KMS-11 (cell line): ENCODE measurements around the gene LARP4B.

Experiments
- H2AFZ ChIP-seq: fragments of 200-600 bp; sonication (generic); 2 replicates; pipeline ENCODE4 v1.6.1; 2016; ENCODE audit warnings: antibody characterized with exemption, mixed run types, low read depth
- H3K27ac ChIP-seq: fragments of 200-600 bp; sonication (generic); 2 replicates; pipeline ENCODE4 v1.6.1; 2016; ENCODE audit warnings: mild to moderate bottlenecking, mixed run types
- H3K27me3 ChIP-seq: fragments of 200-600 bp; sonication (generic); 2 replicates; pipeline ENCODE4 v1.6.1; 2017; ENCODE audit warnings: mild to moderate bottlenecking, low read depth, mixed run types, moderate library complexity; ENCODE audit not compliant: insufficient read depth
- H3K36me3 ChIP-seq: fragments of 200-600 bp; sonication (generic); 2 replicates; pipeline ENCODE4 v1.6.1; 2017; ENCODE audit warnings: mild to moderate bottlenecking, mixed run types; ENCODE audit not compliant: insufficient read depth
- H3K4me1 ChIP-seq: fragments of 200-600 bp; sonication (generic); 2 replicates; pipeline ENCODE4 v1.6.1; 2016; ENCODE audit warnings: mild to moderate bottlenecking, low read depth, mixed run types; ENCODE audit not compliant: poor library complexity, severe bottlenecking
- H3K4me2 ChIP-seq: fragments of 200-600 bp; sonication (generic); 2 replicates; pipeline ENCODE4 v1.7.0; 2016; ENCODE audit warnings: mild to moderate bottlenecking, mixed run types
- H3K4me3 ChIP-seq: fragments of 200-600 bp; sonication (generic); IDR thresholded peaks from 2 replicates; pipeline ENCODE4 v1.6.1; 2017; ENCODE audit warnings: low read depth, low read length, mixed read lengths; ENCODE audit not compliant: insufficient read depth
- H3K79me2 ChIP-seq: fragments of 200-600 bp; sonication (generic); 2 replicates; pipeline ENCODE4 v1.6.1; 2016; ENCODE audit warnings: low read depth, mixed run types; ENCODE audit not compliant: insufficient read depth
- H3K9ac ChIP-seq: fragments of 200-600 bp; sonication (generic); 2 replicates; pipeline ENCODE4 v1.6.1; 2016; ENCODE audit warnings: mild to moderate bottlenecking, mixed run types
- H4K20me1 ChIP-seq: fragments of 200-600 bp; sonication (generic); 2 replicates; pipeline ENCODE4 v1.6.1; 2016; ENCODE audit warnings: mild to moderate bottlenecking, mixed run types; ENCODE audit not compliant: insufficient read depth
- TF ChIP-seq, protein P1 (sequence below): fragments of 200-600 bp; sonication (generic); conservative IDR thresholded peaks from 2 replicates; pipeline ENCODE4 v1.6.1; 2017; ENCODE audit warnings: low read depth, mild to moderate bottlenecking, antibody characterized with exemption, low read length, moderate library complexity, mixed read lengths

LARP4B gene

DNA sequence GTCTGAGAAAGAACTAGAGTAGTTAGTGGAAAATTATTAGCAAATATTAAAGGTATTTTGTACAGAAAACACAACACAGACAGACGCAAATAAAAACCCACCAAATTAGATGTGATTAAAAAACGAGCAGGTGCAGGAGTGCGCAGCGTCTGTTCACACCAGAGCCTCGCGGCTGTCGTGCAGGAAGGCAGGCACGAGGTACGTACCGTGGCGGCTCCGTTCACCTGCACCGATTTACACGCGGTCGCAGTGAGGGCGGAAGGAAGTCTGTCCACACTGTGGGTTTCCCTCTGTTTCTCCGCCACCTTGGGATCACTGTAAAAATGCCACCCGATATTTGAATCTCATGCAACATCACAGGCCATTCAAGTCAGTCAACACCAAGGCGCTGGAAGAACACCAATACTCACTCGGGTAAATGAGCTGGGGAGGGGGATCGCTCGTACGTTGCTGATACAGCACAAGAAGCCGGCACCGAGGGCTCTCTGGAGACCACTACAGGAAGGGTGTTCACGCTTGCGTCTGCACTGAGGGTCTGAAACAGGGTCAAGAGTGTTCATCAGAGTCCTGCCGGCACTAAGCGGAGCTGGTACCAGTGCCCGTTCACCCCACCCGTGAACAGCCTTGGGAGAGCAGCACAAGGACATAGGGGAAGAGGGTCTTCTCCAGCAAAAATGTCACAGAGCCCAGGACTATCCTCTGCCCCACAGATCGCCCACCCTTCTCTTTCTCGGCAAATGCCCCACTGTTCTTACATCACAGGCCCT, 116.8 kb downstream of the LARP4B start:
- TF ChIP-seq, protein P1, sequence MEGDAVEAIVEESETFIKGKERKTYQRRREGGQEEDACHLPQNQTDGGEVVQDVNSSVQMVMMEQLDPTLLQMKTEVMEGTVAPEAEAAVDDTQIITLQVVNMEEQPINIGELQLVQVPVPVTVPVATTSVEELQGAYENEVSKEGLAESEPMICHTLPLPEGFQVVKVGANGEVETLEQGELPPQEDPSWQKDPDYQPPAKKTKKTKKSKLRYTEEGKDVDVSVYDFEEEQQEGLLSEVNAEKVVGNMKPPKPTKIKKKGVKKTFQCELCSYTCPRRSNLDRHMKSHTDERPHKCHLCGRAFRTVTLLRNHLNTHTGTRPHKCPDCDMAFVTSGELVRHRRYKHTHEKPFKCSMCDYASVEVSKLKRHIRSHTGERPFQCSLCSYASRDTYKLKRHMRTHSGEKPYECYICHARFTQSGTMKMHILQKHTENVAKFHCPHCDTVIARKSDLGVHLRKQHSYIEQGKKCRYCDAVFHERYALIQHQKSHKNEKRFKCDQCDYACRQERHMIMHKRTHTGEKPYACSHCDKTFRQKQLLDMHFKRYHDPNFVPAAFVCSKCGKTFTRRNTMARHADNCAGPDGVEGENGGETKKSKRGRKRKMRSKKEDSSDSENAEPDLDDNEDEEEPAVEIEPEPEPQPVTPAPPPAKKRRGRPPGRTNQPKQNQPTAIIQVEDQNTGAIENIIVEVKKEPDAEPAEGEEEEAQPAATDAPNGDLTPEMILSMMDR, result no peak
- no peak overlapping the region for H3K4me3 ChIP-seq
- H3K36me3 ChIP-seq, result peaks cover 22% of the 10 kb centered on the region; the same call in 1 of the 2 replicates

DNA sequence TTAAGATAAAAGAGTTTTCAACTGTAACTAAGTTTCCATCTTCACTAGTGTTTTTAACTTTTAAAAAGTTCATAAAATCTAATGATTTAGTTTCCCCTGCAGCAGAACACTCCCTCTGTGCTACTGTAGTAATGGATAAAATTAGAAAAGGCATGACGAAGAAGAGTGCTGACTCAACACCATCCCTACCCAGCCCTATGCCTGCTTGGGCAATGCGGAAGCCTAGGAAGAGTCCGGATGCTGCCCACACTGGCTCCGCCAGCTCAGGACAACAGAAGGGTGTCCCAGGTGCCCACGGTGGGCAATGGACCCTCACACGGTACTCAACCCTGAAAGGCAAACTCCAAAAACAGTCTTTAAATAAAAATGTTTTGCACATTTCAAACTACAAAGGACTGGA, 118.2 kb downstream of the LARP4B start:
- no peak overlapping the region for H3K27ac ChIP-seq
- H3K79me2 ChIP-seq, result no peaks in the 10 kb centered on the region
- no peak overlapping the region for H3K4me2 ChIP-seq
- H3K9ac ChIP-seq, result no peak overlapping the region
- H3K36me3 ChIP-seq, result peaks cover 19% of the 10 kb centered on the region; the same call in 1 of the 2 replicates
- H3K4me3 ChIP-seq, result no peak overlapping the region
- TF ChIP-seq, protein P1, result no peak
- no peaks in the 10 kb centered on the region for H3K27me3 ChIP-seq
- no peaks in the 10 kb centered on the region for H4K20me1 ChIP-seq
- H3K4me1 ChIP-seq, result no peaks in the 10 kb centered on the region
- no peak overlapping the region for H2AFZ ChIP-seq

More for the DNA sequence above, 116.8 kb downstream of the LARP4B start:
- Histone ChIP-seq H3K79me2 (no peaks in the 10 kb centered on the region), H3K27me3 (no peaks in the 10 kb centered on the region), H3K27ac (no peak overlapping the region), H4K20me1 (no peaks in the 10 kb centered on the region), H3K4me2 (no peak overlapping the region), H3K9ac (no peak overlapping the region), H2AFZ (no peak overlapping the region), H3K4me1 (no peaks in the 10 kb centered on the region)

DNA sequence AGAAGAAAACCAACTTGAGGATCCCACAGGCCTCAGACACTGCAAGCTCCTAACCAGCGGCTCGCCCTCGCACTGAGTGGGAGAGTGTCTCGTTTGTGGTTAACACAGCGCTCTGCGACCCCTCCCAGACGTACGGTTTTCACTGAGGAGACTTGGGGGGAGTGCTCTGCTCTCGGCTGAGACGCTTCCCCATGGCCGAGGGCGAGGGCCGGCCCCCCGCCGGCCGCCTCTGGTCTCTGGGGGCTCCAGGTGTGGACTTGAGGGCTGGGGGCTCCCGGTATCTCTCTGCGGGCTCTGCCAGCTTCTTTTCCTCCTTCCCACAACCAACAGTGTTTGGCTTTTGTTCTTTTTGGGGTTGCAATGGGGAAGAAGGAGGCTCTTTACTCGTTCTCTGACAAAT, 118.7 kb downstream of the LARP4B start:
- Histone ChIP-seq H4K20me1 (no peaks in the 10 kb centered on the region), H3K36me3 (peaks cover 18% of the 10 kb centered on the region; the same call in 1 of the 2 replicates), H3K9ac (no peak overlapping the region), H3K79me2 (no peaks in the 10 kb centered on the region), H3K4me3 (no peak overlapping the region), H3K4me1 (no peaks in the 10 kb centered on the region), H3K27ac (no peak overlapping the region), H2AFZ (no peak overlapping the region), H3K27me3 (no peaks in the 10 kb centered on the region), H3K4me2 (no peak overlapping the region)
- TF ChIP-seq, protein P1, result no peak

DNA sequence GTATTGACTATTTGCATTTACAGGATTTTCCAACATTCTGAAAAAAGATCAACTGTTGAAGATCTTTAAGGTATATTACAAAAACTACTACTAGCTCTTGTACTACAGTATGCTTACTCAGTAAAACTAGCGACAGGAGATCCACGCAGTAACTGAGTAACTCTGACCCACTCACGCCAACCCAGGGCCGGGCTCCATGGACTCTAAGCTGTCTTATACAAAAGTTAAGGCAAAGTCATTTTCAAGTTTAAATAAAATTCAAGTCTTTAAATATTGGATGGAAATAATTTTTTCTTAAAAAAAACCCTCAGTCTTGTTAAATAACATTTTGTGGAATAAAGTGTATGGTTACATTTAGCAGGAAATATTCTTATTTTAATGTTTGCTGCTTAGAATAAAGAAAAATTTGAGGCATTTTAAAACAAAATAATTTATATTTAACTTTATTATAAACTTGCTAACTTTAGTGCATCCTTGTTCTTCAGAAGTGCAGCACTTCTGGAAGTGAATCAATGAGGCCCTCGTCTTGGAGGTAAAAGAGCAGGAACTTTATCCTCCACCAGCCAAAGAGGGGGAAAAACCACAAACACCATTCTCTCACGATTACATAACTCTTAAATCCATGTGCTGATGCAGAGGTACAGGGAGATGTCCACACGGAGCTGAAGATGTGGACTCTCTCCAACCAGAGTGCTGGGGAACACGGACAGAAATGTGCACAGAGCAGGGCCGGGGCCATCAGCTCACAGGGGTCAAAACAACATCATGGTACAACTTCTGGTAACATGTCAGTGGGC, 119.9 kb downstream of the LARP4B start:
- H3K79me2 ChIP-seq, result no peaks in the 10 kb centered on the region
- H3K27me3 ChIP-seq, result no peaks in the 10 kb centered on the region
- TF ChIP-seq, protein P1, result no peak
- H2AFZ ChIP-seq, result no peak overlapping the region
- no peak overlapping the region for H3K9ac ChIP-seq
- no peaks in the 10 kb centered on the region for H4K20me1 ChIP-seq
- no peak overlapping the region for H3K4me3 ChIP-seq
- peaks cover 14% of the 10 kb centered on the region; the same call in 1 of the 2 replicates for H3K36me3 ChIP-seq
- H3K4me1 ChIP-seq, result no peaks in the 10 kb centered on the region
- no peak overlapping the region for H3K4me2 ChIP-seq
- no peak overlapping the region for H3K27ac ChIP-seq
